Esophagus squamous epithelium (tissue), 5 donors: ENCODE data around the gene GALNT13. TPM values are rescaled to one million over a fixed set of nuclear protein-coding genes. Genes with fewer than 3 reads are reported as not detected.

Source experiments
- DNase-seq: peaks from one replicate; lab custom pipeline; 2025; lab: John Stamatoyannopoulos, UW
- H3K27ac ChIP-seq, 4 donors: fragments of 200-600 bp; sonication (generic); one replicate each; pipeline ENCODE4 v1.5.1; 2016 to 2019; ENCODE audit warnings: mild to moderate bottlenecking in 1 of 4
- H3K27me3 ChIP-seq, 4 donors: fragments of 200-600 bp; sonication (generic); 1 replicate in 3 of 4; 2 replicates in 1 of 4; pipeline versions ENCODE4 v1.5.1 to v1.6.0; 2017 to 2021; ENCODE audit warnings: antibody characterized with exemption in 1 of 4
- H3K36me3 ChIP-seq, 3 donors: fragments of 200-600 bp; sonication (generic); one replicate each; pipeline ENCODE4 v1.5.1; 2016 to 2019
- H3K4me1 ChIP-seq, 3 donors: fragments of 200-600 bp; sonication (generic); one replicate each; pipeline ENCODE4 v1.5.1; 2017 to 2019
- H3K4me3 ChIP-seq, 4 donors: fragments of 200-600 bp; sonication (generic); 1 replicate in 3 of 4; 2 replicates in 1 of 4; pipeline ENCODE4 v1.5.1; 2016 to 2019; ENCODE audit warnings: mild to moderate bottlenecking in 2 of 4, moderate library complexity in 1 of 4
- H3K9me3 ChIP-seq, 3 donors: fragments of 200-600 bp; sonication (generic); one replicate each; pipeline ENCODE4 v1.5.1; 2016 to 2019
- POLR2A ChIP-seq, 4 donors: fragments of 450-650 bp; IDR thresholded peaks; one replicate each; pipeline ENCODE4 v1.6.1; 2017; ENCODE audit warnings: antibody characterized with exemption in 4 of 4, mild to moderate bottlenecking in 4 of 4, moderate library complexity in 3 of 4
- WGBS, 2 donors: methylation state at CpG; one replicate each; pipeline ENCODE4 v1.1.5; 2018; 5-methylcytosine and 5-hydroxymethylcytosine counted together
- intact Hi-C: fragments of 100-400 bp; cut with DNase I; formaldehyde crosslinking; loops from one replicate; pipeline ENCODE4 v1.15.0; 2022
- total RNA-seq, 4 donors: library from RNA; depleted of rRNA; stranded (reverse); fragments of >200 nt; gene quantifications; one replicate each; pipeline ENCODE4 v1.1.0, GENCODE V29; 2016
- TF ChIP-seq, protein P1 (sequence below), 6 experiments: fragments of 450-650 bp in 4 of 6; fragments of 200-600 bp in 2 of 6; sonication (generic) in 2 of 6; IDR thresholded peaks; one replicate each; pipeline ENCODE4 v1.5.1; 2016 to 2019; ENCODE audit warnings: antibody characterized with exemption in 6 of 6, mild to moderate bottlenecking in 4 of 6, moderate library complexity in 4 of 6
- donor health status: DM: yes; HTN: yes; CAD: no.

Gene GALNT13
- total RNA-seq, 4 donors from 2014 or later, result 0.04 to 0.38 (median 0.17) TPM

DNA sequence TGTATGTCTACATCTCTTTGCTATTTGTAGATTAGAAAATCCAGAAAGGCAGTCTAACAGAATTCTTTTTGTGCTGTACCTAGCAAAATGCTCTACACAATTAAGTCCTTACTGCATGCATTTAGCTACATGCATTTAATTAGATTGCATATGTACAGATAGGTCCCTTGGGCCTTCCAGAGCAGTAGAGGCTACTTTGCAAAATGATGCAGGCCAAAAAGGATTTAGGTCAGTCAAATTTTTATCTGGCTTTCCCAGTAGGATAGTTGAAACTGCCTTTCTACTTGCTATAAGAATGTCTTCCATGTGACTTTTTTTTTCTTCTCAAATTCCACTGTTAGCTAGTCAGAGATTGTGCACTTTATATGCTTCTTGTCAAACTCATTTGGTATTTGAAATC is 19.3 kb downstream of the GALNT13 start:
- H3K27me3 ChIP-seq, result no peaks in the 10 kb centered on the region
- intact Hi-C loops, result no loop called here
- no peak overlapping the region for H3K4me3 ChIP-seq
- no peaks in the 10 kb centered on the region for H3K36me3 ChIP-seq
- H3K4me1 ChIP-seq, result no peaks in the 10 kb centered on the region
- H3K9me3 ChIP-seq, result no peaks in the 10 kb centered on the region
- no peak for TF ChIP-seq POLR2A (IDR thresholded peaks at IDR 0.05)
- TF ChIP-seq, protein P1, sequence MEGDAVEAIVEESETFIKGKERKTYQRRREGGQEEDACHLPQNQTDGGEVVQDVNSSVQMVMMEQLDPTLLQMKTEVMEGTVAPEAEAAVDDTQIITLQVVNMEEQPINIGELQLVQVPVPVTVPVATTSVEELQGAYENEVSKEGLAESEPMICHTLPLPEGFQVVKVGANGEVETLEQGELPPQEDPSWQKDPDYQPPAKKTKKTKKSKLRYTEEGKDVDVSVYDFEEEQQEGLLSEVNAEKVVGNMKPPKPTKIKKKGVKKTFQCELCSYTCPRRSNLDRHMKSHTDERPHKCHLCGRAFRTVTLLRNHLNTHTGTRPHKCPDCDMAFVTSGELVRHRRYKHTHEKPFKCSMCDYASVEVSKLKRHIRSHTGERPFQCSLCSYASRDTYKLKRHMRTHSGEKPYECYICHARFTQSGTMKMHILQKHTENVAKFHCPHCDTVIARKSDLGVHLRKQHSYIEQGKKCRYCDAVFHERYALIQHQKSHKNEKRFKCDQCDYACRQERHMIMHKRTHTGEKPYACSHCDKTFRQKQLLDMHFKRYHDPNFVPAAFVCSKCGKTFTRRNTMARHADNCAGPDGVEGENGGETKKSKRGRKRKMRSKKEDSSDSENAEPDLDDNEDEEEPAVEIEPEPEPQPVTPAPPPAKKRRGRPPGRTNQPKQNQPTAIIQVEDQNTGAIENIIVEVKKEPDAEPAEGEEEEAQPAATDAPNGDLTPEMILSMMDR (IDR thresholded peaks at IDR 0.05), result no peak
- H3K27ac ChIP-seq, result no peak overlapping the region
- no peak for DNase-seq

DNA sequence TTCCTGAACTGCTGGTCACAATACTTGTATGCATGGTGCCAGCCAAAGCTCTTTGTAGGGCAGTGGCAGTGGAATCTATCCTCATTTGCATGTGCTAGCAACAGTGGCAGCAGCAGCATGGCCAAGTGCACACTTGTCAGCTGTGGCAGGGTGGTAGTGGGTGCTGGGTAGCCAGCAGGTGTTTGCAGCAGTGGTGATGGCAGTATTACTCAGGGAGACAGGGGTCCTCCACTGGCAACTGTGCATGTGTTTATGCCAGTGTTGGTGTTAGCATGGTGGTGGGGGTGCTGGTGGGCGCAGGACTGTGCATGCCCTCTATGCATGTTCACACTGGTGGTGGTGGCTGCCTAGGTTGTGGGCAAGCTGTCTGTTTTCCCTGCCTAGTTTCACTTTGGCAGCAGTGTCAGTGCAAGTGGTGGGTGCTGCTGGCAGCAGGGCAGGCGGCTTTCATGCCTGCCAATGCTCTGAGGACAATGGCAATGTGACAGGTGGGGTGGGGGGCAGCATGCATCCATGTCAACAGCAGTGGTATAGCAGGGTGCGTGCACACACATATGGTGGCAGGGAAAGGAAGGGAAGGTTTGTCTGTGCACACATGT is 41.2 kb downstream of the GALNT13 start:
- WGBS, 2 donors, result 59% methylated on average over 3 of the region's 3 CpGs; no CpG with 5 or more reads in 1 of the 2 donors
- intact Hi-C loops, result no loop called here

DNA sequence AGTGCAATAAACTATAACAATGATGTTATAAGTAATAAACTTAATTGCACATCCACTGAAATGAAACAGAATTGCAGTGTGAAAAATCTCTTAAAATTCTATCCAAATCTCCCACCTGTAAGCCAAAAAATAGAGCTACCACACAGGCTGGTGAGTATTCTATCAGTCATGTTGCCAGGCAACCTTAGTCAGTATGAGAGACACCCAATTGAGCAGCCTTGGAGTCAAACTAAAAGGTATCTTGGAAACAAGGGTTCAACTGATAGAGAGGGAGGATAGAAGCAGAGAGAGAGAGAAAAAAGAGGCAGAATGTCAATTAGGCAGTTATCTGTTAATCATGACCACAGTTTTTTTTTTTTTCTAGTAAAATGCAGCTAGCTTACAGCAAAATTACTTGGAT is 45.8 kb downstream of the GALNT13 start:
- no peak for TF ChIP-seq POLR2A (IDR thresholded peaks at IDR 0.05)
- TF ChIP-seq, protein P1 (IDR thresholded peaks at IDR 0.05), result no peak
- Histone ChIP-seq H3K36me3 (no peaks in the 10 kb centered on the region), H3K27ac (no peak overlapping the region), H3K4me1 (no peaks in the 10 kb centered on the region), H3K4me3 (no peak overlapping the region), H3K27me3 (no peaks in the 10 kb centered on the region), H3K9me3 (peaks cover 0 to 7% (median 0%) of the 10 kb centered on the region in 3 donors)
- intact Hi-C loops, result no loop called here
- no peak for DNase-seq

More for the DNA sequence above, 41.2 kb downstream of the GALNT13 start:
- TF ChIP-seq POLR2A (IDR thresholded peaks at IDR 0.05), result no peak
- TF ChIP-seq, protein P1 (IDR thresholded peaks at IDR 0.05), result no peak
- no peaks in the 10 kb centered on the region for H3K27me3 ChIP-seq
- H3K36me3 ChIP-seq, result no peaks in the 10 kb centered on the region
- H3K9me3 ChIP-seq, result peaks cover 0 to 14% (median 0%) of the 10 kb centered on the region in 3 donors
- no peak for DNase-seq
- H3K27ac ChIP-seq, result no peak overlapping the region
- no peak overlapping the region for H3K4me3 ChIP-seq
- H3K4me1 ChIP-seq, result no peaks in the 10 kb centered on the region

DNA sequence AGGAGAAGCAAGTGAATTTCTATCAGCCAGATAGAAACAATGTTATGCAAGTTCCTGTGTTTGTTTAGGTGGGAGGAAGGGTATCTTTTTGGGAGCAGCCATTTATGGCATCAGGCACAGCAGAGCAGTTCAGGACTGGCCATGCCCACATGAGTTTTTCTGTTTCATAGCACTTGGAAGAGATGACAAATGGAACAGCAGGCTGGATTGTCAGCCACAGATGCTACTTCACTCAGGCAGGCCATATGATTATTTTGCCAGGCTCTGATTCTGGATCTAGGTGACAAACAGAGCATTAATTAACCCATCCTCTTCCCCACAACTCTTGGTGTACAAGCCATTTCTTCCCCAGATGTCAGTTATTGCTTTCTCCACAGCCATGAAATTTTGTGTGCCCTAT is 63.8 kb downstream of the GALNT13 start:
- intact Hi-C loops, result no loop called here

DNA sequence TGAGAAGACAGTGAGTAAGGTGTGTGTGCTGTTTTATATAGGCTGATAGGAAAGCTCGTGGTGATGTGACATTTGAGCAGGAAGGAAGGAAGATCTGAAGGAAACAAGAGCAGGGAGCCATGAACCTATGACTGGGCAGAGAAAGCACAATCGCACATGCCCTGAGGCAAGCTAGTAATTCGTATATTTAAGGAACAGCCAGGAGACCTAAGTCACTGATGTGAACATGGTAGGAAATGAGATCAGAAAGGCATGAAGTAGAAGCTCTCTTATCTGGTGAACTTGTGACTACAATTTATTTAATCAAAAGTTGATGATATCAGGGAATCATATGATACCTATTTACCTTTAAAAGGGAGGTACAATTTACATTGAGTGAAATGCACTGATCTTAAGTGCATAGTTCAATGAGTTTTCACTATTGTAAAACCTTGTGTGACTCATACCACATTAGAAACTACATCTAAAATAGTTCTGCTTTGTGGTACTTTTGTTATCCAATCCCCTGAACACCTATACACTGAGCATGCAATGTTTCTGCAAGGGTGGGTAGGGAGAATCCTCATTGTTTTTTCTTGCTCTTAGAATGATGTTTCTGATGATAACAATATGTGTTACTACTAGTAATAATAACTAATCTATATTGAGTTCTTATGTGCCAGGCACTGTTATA is 67.5 kb downstream of the GALNT13 start:
- H3K9me3 ChIP-seq, result no peaks in the 10 kb centered on the region
- no peak for DNase-seq
- intact Hi-C loops, result no loop called here
- H3K27ac ChIP-seq, result no peak overlapping the region
- no peaks in the 10 kb centered on the region for H3K36me3 ChIP-seq
- no peaks in the 10 kb centered on the region for H3K4me1 ChIP-seq
- no peaks in the 10 kb centered on the region for H3K27me3 ChIP-seq
- TF ChIP-seq, protein P1 (IDR thresholded peaks at IDR 0.05), result no peak
- no peak for TF ChIP-seq POLR2A (IDR thresholded peaks at IDR 0.05)
- H3K4me3 ChIP-seq, result no peak overlapping the region
- WGBS, 2 donors, result 57 to 61% methylated on average over 3 of the region's 3 CpGs

More for the DNA sequence above, 63.8 kb downstream of the GALNT13 start:
- Histone ChIP-seq H3K9me3 (no peaks in the 10 kb centered on the region), H3K27me3 (no peaks in the 10 kb centered on the region), H3K4me3 (no peak overlapping the region), H3K27ac (no peak overlapping the region), H3K4me1 (no peaks in the 10 kb centered on the region), H3K36me3 (no peaks in the 10 kb centered on the region)
- no peak for TF ChIP-seq POLR2A (IDR thresholded peaks at IDR 0.05)
- TF ChIP-seq, protein P1 (IDR thresholded peaks at IDR 0.05), result no peak
- no peak for DNase-seq
